Hair follicular keratinocyte (primary cell): Measurements from ENCODE around the gene LAG3. TPM values are rescaled to one million over a fixed set of nuclear protein-coding genes. Genes with fewer than 3 reads are reported as not detected.

Experiments
- total RNA-seq: library from RNA; depleted of rRNA; stranded (reverse); fragments of >200 nt; gene quantifications from 2 replicates; pipeline ENCODE4 v1.2.3, GENCODE V29; 2015

The LAG3 gene
- 0.08 TPM in 1 of 2 replicates, not detected in the other for total RNA-seq

GRCh38 chr12:6772331-6772695, at the start of gene LAG3:
Gene LAG3 (plus strand): TSS chr12:6772520. CDS start chr12:6772853, 333 bp downstream.

GRCh38 chr12:6723607-6724408, 48.5 kb upstream of the LAG3 start, which contains the start of gene COPS7A:
Gene COPS7A (plus strand): TSS chr12:6724046. CDS start chr12:6724657, 611 bp downstream.

GRCh38 chr12:6752921-6753771, 19.2 kb upstream of the LAG3 start, which contains the start of gene MLF2:
Gene MLF2 (minus strand): TSS chr12:6753141. CDS start chr12:6752334, 807 bp downstream.

GRCh38 chr12:6765634-6766581, 6.4 kb upstream of the LAG3 start, which contains the start of gene PTMS:
Gene PTMS (plus strand): TSS chr12:6766363. CDS start chr12:6766706, 343 bp downstream.

GRCh38 chr12:6788972-6789924, 16.9 kb downstream of the LAG3 start, which contains the start of gene CD4:
Gene CD4 (plus strand): TSS chr12:6789528. CDS start chr12:6800139, 10,611 bp downstream.

GRCh38 chr12:6821591-6822425, 49.5 kb downstream of the LAG3 start, which contains the start of gene GPR162:
Gene GPR162 (plus strand): TSS chr12:6821821. CDS start chr12:6823899, 2,078 bp downstream.

Other genes starting within 250 kb of the LAG3 start
- gene GAPDH, start 238.0 kb upstream of the LAG3 start, total RNA-seq: 6,486 and 6,733 TPM in 2 replicates
- gene IFFO1, start 216.5 kb upstream of the LAG3 start, total RNA-seq: 0.46 and 1.2 TPM in 2 replicates
- gene NOP2, start 204.2 kb upstream of the LAG3 start, total RNA-seq: 46.0 and 61.7 TPM in 2 replicates
- 153 and 169 TPM in 2 replicates for gene CHD4, start 165.1 kb upstream of the LAG3 start, total RNA-seq
- gene LPAR5, start 136.6 kb upstream of the LAG3 start, total RNA-seq: 15.7 and 17.6 TPM in 2 replicates
- gene ACRBP, start 125.1 kb upstream of the LAG3 start, total RNA-seq: 0.16 TPM in 1 of 2 replicates, not detected in the other
- gene ING4, start 109.4 kb upstream of the LAG3 start, total RNA-seq: 12.8 and 22.3 TPM in 2 replicates
- 11.6 and 14.3 TPM in 2 replicates for gene ZNF384, start 83.1 kb upstream of the LAG3 start, total RNA-seq
- not detected in 2 replicates for gene PIANP, start 71.7 kb upstream of the LAG3 start, total RNA-seq
- gene COPS7A, start 48.5 kb upstream of the LAG3 start, total RNA-seq: 78.2 and 94.5 TPM in 2 replicates
- gene MLF2, start 19.4 kb upstream of the LAG3 start, total RNA-seq: 359 and 402 TPM in 2 replicates
- gene PTMS, start 6.2 kb upstream of the LAG3 start, total RNA-seq: 102 and 124 TPM in 2 replicates
- gene CD4, start 17.0 kb downstream of the LAG3 start, total RNA-seq: not detected in 2 replicates
- not detected in 2 replicates for gene GPR162, start 49.3 kb downstream of the LAG3 start, total RNA-seq
- gene P3H3, start 55.9 kb downstream of the LAG3 start, total RNA-seq: 10.6 and 15.9 TPM in 2 replicates
- 0.47 and 0.49 TPM in 2 replicates for gene GNB3, start 68.4 kb downstream of the LAG3 start, total RNA-seq
- 16.6 and 52.9 TPM in 2 replicates for gene CDCA3, start 78.8 kb downstream of the LAG3 start, total RNA-seq
- 62.9 and 69.8 TPM in 2 replicates for gene USP5, start 79.6 kb downstream of the LAG3 start, total RNA-seq
- gene TPI1, start 95.0 kb downstream of the LAG3 start, total RNA-seq: 989 and 1,326 TPM in 2 replicates
- 12.8 and 13.2 TPM in 2 replicates for gene SPSB2, start 100.8 kb downstream of the LAG3 start, total RNA-seq
- 4.1 and 6.2 TPM in 2 replicates for gene LRRC23, start 132.3 kb downstream of the LAG3 start, total RNA-seq
- 0.68 and 2.1 TPM in 2 replicates for gene ENO2, start 142.1 kb downstream of the LAG3 start, total RNA-seq
- 8.4 and 17.5 TPM in 2 replicates for gene ATN1, start 155.4 kb downstream of the LAG3 start, total RNA-seq
- gene RNU7-1, start 171.3 kb downstream of the LAG3 start, total RNA-seq: not detected in 2 replicates
- gene C12orf57, start 171.5 kb downstream of the LAG3 start, total RNA-seq: 146 and 147 TPM in 2 replicates
- 20.9 and 24.3 TPM in 2 replicates for gene PTPN6, start 178.8 kb downstream of the LAG3 start, total RNA-seq
- 300 and 356 TPM in 2 replicates for gene PHB2, start 198.1 kb downstream of the LAG3 start, total RNA-seq
- 87.1 and 114 TPM in 2 replicates for gene EMG1, start 198.4 kb downstream of the LAG3 start, total RNA-seq
- 17.3 and 32.2 TPM in 2 replicates for gene LPCAT3, start 246.0 kb downstream of the LAG3 start, total RNA-seq